ENCODE results near the gene KIF20B. TPM values are rescaled to one million over a fixed set of nuclear protein-coding genes. Genes with fewer than 3 reads are reported as not detected.

KIF20B gene
- total RNA-seq, 1 donor from 2014 or later: 6.7 TPM

- no peak for DNase-seq
- H3K9me3 ChIP-seq: no peaks in the 10 kb centered on the region
- no peak overlapping the region for H3K4me3 ChIP-seq
- H3K27ac ChIP-seq: no peak overlapping the region
- no peak for TF ChIP-seq CTCF (IDR thresholded peaks at IDR 0.05)
- no peaks in the 10 kb centered on the region for H3K27me3 ChIP-seq (ENCODE audit: low read depth)
- H3K36me3 ChIP-seq: no peaks in the 10 kb centered on the region
- no peaks in the 10 kb centered on the region for H3K4me1 ChIP-seq
- intact Hi-C loops (cut with DNase I): no loop called here
- no peak for ATAC-seq
Observed at GRCh38 chr10:89657302-89657701, 44.1 kb upstream of the KIF20B start.

- ATAC-seq (no peak), DNase-seq (no peak)
- no peaks in the 10 kb centered on the region for H3K36me3 ChIP-seq
- H3K27me3 ChIP-seq (ENCODE audit: low read depth): no peaks in the 10 kb centered on the region
- no peak overlapping the region for H3K4me3 ChIP-seq
- TF ChIP-seq CTCF (IDR thresholded peaks at IDR 0.05): no peak
- no peak overlapping the region for H3K27ac ChIP-seq
- no peaks in the 10 kb centered on the region for H3K4me1 ChIP-seq
- intact Hi-C loops (cut with DNase I): no loop called here
- no peaks in the 10 kb centered on the region for H3K9me3 ChIP-seq
Observed at GRCh38 chr10:89659143-89660131, 42.0 kb upstream of the KIF20B start.

- no peaks in the 10 kb centered on the region for H3K4me1 ChIP-seq
- H3K4me3 ChIP-seq: no peak overlapping the region
- no peak for ATAC-seq
- no peak for TF ChIP-seq CTCF (IDR thresholded peaks at IDR 0.05)
- no peaks in the 10 kb centered on the region for H3K9me3 ChIP-seq
- no peaks in the 10 kb centered on the region for H3K27me3 ChIP-seq (ENCODE audit: low read depth)
- DNase-seq: no peak
- intact Hi-C loops (cut with DNase I): no loop called here
- H3K27ac ChIP-seq: no peak overlapping the region
- H3K36me3 ChIP-seq: no peaks in the 10 kb centered on the region
Observed at GRCh38 chr10:89662596-89662995, 38.8 kb upstream of the KIF20B start.

GRCh38 chr10:89663144-89663543 is 38.2 kb upstream of the KIF20B start:
- Histone ChIP-seq H3K9me3 (no peaks in the 10 kb centered on the region), H3K4me1 (no peaks in the 10 kb centered on the region), H3K27ac (no peak overlapping the region), H3K36me3 (no peaks in the 10 kb centered on the region), H3K27me3 (ENCODE audit: low read depth) (no peaks in the 10 kb centered on the region), H3K4me3 (no peak overlapping the region)
- intact Hi-C loops (cut with DNase I): no loop called here
- no peak for DNase-seq
- ATAC-seq: no peak
- no peak for TF ChIP-seq CTCF (IDR thresholded peaks at IDR 0.05)

- ATAC-seq: no peak
- intact Hi-C loops (cut with DNase I): no loop called here
Observed at GRCh38 chr10:89664203-89664602, 37.2 kb upstream of the KIF20B start.

More at GRCh38 chr10:89664203-89664602, 37.2 kb upstream of the KIF20B start:
- no peak for DNase-seq
- Histone ChIP-seq H3K4me3 (no peak overlapping the region), H3K27me3 (ENCODE audit: low read depth) (no peaks in the 10 kb centered on the region), H3K36me3 (no peaks in the 10 kb centered on the region), H3K9me3 (no peaks in the 10 kb centered on the region), H3K4me1 (no peaks in the 10 kb centered on the region), H3K27ac (no peak overlapping the region)
- no peak for TF ChIP-seq CTCF (IDR thresholded peaks at IDR 0.05)

Measured in lower lobe of right lung (tissue), 2 donors.